Aorta (tissue), 5 donors: ENCODE data around the gene GUCY1A2. TPM values are rescaled to one million over a fixed set of nuclear protein-coding genes. Genes with fewer than 3 reads are reported as not detected.
"Not testable (repeated sequence)": the region's sequence is repeated elsewhere in the genome, so short reads cannot be mapped to it uniquely, and the experiment has no call there.

Experiments used
- ATAC-seq: fragments of 200-7000 bp; cut with Tn5 transposase; one replicate; pipeline ENCODE4 v1.9.1; 2022; ENCODE audit warnings: moderate library complexity; ENCODE audit not compliant: low FRiP score
- DNase-seq, 2 donors: peaks; one replicate each; pipeline ENCODE4 v3.0.0-alpha.2; 2020
- H3K27ac ChIP-seq, 2 donors: one replicate each; pipeline ENCODE4 v1.5.1; 2013; ENCODE audit warnings: low read length in 2 of 2, mild to moderate bottlenecking in 2 of 2, moderate library complexity in 2 of 2, control low read depth in 1 of 2, inconsistent platforms in 1 of 2, low read depth in 1 of 2
- H3K27me3 ChIP-seq, 2 donors: one replicate each; pipeline ENCODE4 v1.6.1; 2013; ENCODE audit warnings: control low read depth in 1 of 2, low read length in 1 of 2, mild to moderate bottlenecking in 1 of 2, moderate library complexity in 1 of 2; ENCODE audit not compliant: insufficient read depth in 2 of 2, control insufficient read depth in 1 of 2
- H3K36me3 ChIP-seq, 2 donors: one replicate each; pipeline ENCODE4 v1.6.1; 2013; ENCODE audit warnings: control low read depth in 1 of 2, low read length in 1 of 2, mild to moderate bottlenecking in 1 of 2; ENCODE audit not compliant: insufficient read depth in 2 of 2, control insufficient read depth in 1 of 2
- H3K4me1 ChIP-seq, 2 donors: one replicate each; pipeline ENCODE4 v1.6.1; 2013; ENCODE audit warnings: low read length in 2 of 2, control low read depth in 1 of 2, mild to moderate bottlenecking in 1 of 2, moderate library complexity in 1 of 2; ENCODE audit not compliant: insufficient read depth in 2 of 2, control insufficient read depth in 1 of 2
- H3K4me3 ChIP-seq, 2 donors: one replicate each; pipeline ENCODE4 v1.5.1; 2013; ENCODE audit warnings: low read length in 2 of 2, control low read depth in 1 of 2, mild to moderate bottlenecking in 1 of 2
- H3K9me3 ChIP-seq: one replicate; pipeline ENCODE4 v1.6.1; 2013; ENCODE audit warnings: mild to moderate bottlenecking, low read length; ENCODE audit not compliant: control insufficient read depth
- WGBS, 2 donors: extraction: QIAGEN DNeasy Blood & Tissue Kit; methylation state at CpG; one replicate each; pipeline ENCODE4 v1.1.7; 2013; 5-methylcytosine and 5-hydroxymethylcytosine counted together
- intact Hi-C, 2 donors: fragments of 100-400 bp; cut with DNase I; formaldehyde crosslinking; loops; one replicate each; pipeline versions ENCODE4 v1.14.2 to v1.15.0; 2022
- polyA plus RNA-seq, 2 donors: library from polyadenylated mRNA; stranded (reverse); fragments of 200-250 nt; gene quantifications; one replicate each; pipeline ENCODE4 v1.2.3, GENCODE V29; 2013
- total RNA-seq, 2 donors: library from RNA; stranded (reverse); fragmentation: NEBNext Ultra II Directional; extraction: Animal tissue kit (Norgen Biotek cat#: 25700); gene quantifications; one replicate each; pipeline ENCODE4 v1.2.1, GENCODE V29; 2021
- donor health status: healthy with polysubstance abuse.
- donor health status: Bipolar disorder and iron deficiency.
- donor health status: DM: no; HTN: no; CAD: no.
- donor health status: DM: no; HTN: no; CAD: no.
- donor health status: DM: yes; HTN: yes; CAD: no.

Gene GUCY1A2
- total and polyA plus RNA-seq, 4 donors = 0.75 to 37.9 (median 4.4) TPM

DNA sequence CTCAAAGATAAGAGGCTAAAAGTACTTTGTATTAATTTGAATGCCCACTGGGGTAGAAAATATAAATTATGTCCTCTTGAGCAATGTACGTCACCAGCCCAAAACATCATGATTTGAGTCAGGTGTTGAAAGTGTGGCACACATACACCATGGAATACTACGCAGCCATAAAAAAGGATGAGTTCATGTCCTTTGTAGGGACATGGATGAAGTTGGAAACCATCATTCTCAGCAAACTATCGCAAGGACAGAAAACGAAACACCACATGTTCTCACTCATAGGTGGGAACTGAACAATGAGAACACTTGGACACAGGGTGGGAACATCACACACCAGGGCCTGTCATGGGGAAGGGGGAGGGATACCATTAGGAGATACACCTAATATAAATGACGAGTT is 134.6 kb downstream of the GUCY1A2 start:
- H3K27ac ChIP-seq, intact Hi-C loops, DNase-seq, H3K9me3 ChIP-seq, H3K4me3 ChIP-seq, ATAC-seq, H3K36me3 ChIP-seq, H3K27me3 ChIP-seq, H3K4me1 ChIP-seq: not testable (repeated sequence)
- 74 to 94% methylated on average over 5 of the region's 5 CpGs for WGBS, 2 donors

DNA sequence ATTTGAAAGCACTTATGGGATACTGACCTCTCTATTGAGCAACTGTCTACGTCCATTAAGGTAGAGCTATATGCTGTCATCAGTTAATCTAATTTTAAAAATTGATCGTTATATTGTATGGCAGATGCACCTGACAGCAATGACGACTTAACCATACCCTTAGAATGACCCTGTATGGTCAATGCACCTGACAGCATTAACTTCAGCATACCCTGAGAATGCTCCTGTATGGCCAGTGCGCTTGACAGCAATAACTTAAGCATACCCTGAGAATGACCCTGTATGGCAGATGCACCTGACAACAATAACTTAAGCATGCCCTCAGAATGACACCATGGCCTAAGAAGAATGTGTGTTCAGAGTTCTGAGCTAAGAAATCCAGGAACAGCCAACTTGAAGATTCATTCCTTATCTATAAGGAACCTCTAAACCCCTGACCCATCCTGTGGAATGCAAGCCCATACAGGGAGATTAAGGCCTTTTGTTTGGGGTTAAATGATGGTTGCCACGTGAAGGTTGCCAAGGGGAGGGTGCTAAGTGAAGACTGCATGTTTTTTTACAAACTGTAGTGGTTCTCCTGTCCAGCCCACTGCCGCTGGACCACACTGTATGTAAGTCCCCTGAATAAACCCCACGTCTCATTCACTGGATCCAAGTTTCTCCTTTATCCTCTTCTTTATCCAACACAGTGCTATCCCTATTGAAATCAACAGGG is 138.3 kb downstream of the GUCY1A2 start:
- no peak for ATAC-seq
- Histone ChIP-seq H3K9me3 (no peaks in the 10 kb centered on the region), H3K27me3 (no peaks in the 10 kb centered on the region), H3K4me1 (no peaks in the 10 kb centered on the region), H3K36me3 (no peaks in the 10 kb centered on the region), H3K27ac (no peak overlapping the region), H3K4me3 (no peak overlapping the region)
- 89 to 92% methylated on average over 7 of the region's 7 CpGs for WGBS, 2 donors
- no peak for DNase-seq
- intact Hi-C loops = no loop called here

- no peaks in the 10 kb centered on the region for H3K4me1 ChIP-seq
- no peaks in the 10 kb centered on the region for H3K9me3 ChIP-seq
- intact Hi-C loops = no loop called here
- ATAC-seq = no peak
- H3K36me3 ChIP-seq = no peaks in the 10 kb centered on the region
- DNase-seq = no peak
- no peak overlapping the region for H3K4me3 ChIP-seq
- no peak overlapping the region for H3K27ac ChIP-seq
- no peaks in the 10 kb centered on the region for H3K27me3 ChIP-seq
- 92 to 93% methylated on average over 3 of the region's 3 CpGs for WGBS, 2 donors
These were observed 139.2 kb downstream of the GUCY1A2 start for GRCh38 chr11:106879029-106879428.

DNA sequence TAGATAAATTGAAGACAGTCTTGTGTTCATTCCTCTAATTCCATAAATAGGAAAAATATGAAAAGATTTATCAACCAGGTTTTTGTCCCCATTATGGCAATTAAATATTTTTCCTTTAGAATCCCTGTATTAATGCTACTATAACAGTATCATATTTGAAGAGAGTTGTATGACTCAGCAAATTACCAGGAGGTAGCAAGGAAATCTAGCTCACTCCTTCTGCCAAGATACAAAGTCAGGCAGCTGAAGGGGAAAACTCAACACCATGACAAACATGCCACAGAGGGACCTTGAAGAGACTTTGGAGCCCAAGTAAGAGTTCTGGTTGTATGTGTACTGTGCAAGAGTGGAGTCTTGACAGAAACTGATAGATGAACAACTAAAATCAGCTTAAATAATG is 143.3 kb downstream of the GUCY1A2 start:
- Histone ChIP-seq H3K27me3 (no peaks in the 10 kb centered on the region), H3K36me3 (no peaks in the 10 kb centered on the region), H3K4me1 (no peaks in the 10 kb centered on the region), H3K9me3 (no peaks in the 10 kb centered on the region), H3K27ac (no peak overlapping the region), H3K4me3 (no peak overlapping the region)
- ATAC-seq (no peak), DNase-seq (no peak)
- intact Hi-C loops = no loop called here

GRCh38 chr11:106872246-106872645 is 146.0 kb downstream of the GUCY1A2 start:
- no peak for DNase-seq
- intact Hi-C loops = no loop called here
- ATAC-seq = no peak

GRCh38 chr11:106858200-106858599 is 160.1 kb downstream of the GUCY1A2 start:
- DNase-seq (no peak), ATAC-seq (no peak)
- H3K4me1 ChIP-seq = no peaks in the 10 kb centered on the region
- H3K27ac ChIP-seq = no peak overlapping the region
- intact Hi-C loops = no loop called here
- no peaks in the 10 kb centered on the region for H3K36me3 ChIP-seq
- no peak overlapping the region for H3K4me3 ChIP-seq
- H3K27me3 ChIP-seq = no peaks in the 10 kb centered on the region
- no peaks in the 10 kb centered on the region for H3K9me3 ChIP-seq

More at GRCh38 chr11:106872246-106872645, 146.0 kb downstream of the GUCY1A2 start:
- no peaks in the 10 kb centered on the region for H3K36me3 ChIP-seq
- no peaks in the 10 kb centered on the region for H3K9me3 ChIP-seq
- no peaks in the 10 kb centered on the region for H3K27me3 ChIP-seq
- no peak overlapping the region for H3K4me3 ChIP-seq
- no peaks in the 10 kb centered on the region for H3K4me1 ChIP-seq
- H3K27ac ChIP-seq = no peak overlapping the region

DNA sequence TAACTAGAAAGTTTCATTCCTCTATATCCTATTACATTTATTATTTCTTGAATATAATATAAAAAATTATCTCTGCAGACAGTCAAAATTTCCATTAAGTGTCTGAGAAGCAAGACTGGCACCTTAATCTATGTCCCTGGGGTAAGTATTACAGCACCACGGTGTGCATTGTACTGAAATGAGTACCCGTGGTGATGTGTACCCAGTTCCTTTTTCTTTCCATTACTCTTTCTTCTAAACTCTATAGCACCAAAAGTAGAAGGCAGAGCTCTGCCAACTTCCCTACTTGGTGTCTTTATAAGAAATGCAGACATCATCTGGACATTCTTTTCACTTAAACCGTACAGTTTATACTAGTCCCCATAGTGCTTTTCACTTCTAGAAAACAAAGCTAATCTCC is 161.7 kb downstream of the GUCY1A2 start:
- WGBS, 2 donors = 10 to 23% methylated on average over 3 of the region's 3 CpGs
- H3K36me3 ChIP-seq = no peaks in the 10 kb centered on the region
- H3K4me3 ChIP-seq = no peak overlapping the region
- H3K27ac ChIP-seq = no peak overlapping the region
- no peaks in the 10 kb centered on the region for H3K9me3 ChIP-seq
- H3K4me1 ChIP-seq = no peaks in the 10 kb centered on the region
- H3K27me3 ChIP-seq = no peaks in the 10 kb centered on the region
- no peak for DNase-seq
- no peak for ATAC-seq
- intact Hi-C loops = no loop called here

- 91 to 99% methylated on average over 7 of the region's 7 CpGs for WGBS, 2 donors
- no peaks in the 10 kb centered on the region for H3K4me1 ChIP-seq
- H3K27me3 ChIP-seq = no peaks in the 10 kb centered on the region
- H3K4me3 ChIP-seq = no peak overlapping the region
- intact Hi-C loops = no loop called here
- DNase-seq (peak in 1 of 2 donors; percentile 28), ATAC-seq (no peak)
- H3K36me3 ChIP-seq = no peaks in the 10 kb centered on the region
- no peaks in the 10 kb centered on the region for H3K9me3 ChIP-seq
- H3K27ac ChIP-seq = no peak overlapping the region
These were observed 163.8 kb downstream of the GUCY1A2 start for GRCh38 chr11:106854429-106854828.

DNA sequence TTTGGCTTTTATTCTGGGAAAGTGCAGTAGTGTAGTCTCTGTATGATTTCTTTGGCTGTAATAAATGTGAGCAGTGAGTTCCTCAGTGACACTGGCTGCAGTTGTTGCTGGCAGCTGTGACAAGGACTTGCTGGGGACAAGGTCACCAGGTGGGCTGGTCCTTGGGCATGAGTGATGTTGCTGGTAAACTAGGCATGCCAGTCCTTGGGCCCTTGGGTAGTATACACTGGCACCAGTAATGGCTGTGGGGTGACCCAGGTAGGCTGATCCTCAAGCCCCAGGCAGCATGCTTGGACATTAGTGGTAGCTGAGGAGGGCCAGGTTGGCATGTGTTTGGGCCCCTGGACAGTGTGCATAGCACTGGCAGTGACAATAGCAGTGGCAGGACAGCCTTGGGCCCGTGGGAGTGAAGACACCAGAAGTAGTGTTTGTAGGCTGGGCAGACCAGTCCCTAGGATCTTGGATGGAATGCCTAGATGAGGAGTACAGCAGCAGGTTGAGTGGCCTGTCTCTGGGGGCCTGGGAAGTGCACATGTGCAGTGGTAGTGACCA is 164.3 kb downstream of the GUCY1A2 start:
- intact Hi-C loops = no loop called here
- Histone ChIP-seq H3K27ac (no peak overlapping the region), H3K36me3 (no peaks in the 10 kb centered on the region), H3K4me3 (no peak overlapping the region), H3K9me3 (no peaks in the 10 kb centered on the region), H3K4me1 (no peaks in the 10 kb centered on the region), H3K27me3 (no peaks in the 10 kb centered on the region)
- ATAC-seq = peak; percentile 15
- WGBS, 2 donors = 93 to 100% methylated on average over 1 of the region's 1 CpG
- peak in 1 of 2 donors; percentile 5 for DNase-seq
